ENCODE measurements around the gene PPFIA4.

The PPFIA4 gene

DNA sequence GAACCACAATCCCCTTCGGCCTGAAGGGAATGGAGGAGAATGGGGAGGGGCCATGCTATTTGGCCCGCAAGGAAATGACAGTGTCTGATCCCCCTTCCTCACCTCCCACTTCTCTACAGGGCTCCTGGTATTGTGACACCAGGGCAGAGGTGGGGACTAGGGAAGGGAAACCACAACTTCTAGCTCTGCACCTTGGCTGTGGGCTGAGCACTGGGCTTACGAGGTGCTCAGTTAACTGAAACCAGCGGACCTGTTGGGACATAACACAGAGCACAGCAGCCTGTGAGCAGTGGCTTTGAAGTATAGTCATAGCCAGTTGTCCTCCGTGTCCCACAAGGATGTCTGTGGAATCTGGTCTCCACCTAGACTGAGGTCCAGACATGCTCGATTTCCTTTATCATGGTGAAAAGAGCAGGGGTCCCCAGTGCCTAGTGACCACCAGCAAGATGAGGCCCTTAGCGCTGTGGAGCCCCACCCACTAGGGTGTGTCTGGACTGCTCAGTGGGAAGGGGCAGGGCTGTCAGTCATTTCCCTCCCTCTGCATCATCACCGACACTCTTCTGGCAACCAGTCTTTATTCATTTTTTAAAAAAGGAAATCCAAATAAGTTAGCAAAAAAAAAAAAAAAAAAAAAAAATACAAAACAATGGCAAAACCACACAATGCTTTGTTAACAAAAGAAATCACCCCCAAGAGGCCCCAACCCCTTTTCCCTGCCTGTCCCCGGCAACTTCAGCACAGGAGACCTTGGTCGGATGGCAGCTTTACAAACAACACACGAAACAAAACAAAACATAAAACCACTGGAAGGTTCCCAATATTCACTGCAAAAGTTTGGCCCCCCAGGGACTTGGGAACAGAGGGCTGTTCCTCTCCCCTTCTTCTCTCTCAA lies 56.5 kb downstream of the PPFIA4 start:
- DNase-seq (ENCODE audit: low spot score), result no peak

DNA sequence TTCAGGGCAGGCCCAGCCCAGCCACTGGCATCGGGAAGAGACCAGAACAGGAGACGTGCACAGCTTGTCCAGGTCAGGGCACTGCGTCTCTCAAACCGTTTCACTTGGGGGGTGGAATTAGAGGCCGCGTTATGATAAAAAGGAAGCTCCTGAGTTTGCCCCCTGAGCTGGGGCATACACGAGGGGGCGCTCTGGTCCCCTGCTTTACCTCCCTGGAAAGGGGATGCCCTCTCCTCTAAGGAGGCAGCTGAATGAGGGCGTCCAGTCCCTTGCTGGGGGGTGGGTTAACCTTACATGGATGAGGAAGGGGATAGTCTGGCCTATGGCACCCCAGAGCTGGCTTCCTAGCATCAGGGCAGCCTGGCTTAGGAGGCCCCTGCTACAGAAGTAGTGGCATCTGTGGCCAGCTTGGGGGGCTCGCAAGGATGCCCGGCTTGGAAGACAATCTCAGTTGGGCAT lies 57.2 kb downstream of the PPFIA4 start:
- DNase-seq (ENCODE audit: low spot score), result no peak

DNA sequence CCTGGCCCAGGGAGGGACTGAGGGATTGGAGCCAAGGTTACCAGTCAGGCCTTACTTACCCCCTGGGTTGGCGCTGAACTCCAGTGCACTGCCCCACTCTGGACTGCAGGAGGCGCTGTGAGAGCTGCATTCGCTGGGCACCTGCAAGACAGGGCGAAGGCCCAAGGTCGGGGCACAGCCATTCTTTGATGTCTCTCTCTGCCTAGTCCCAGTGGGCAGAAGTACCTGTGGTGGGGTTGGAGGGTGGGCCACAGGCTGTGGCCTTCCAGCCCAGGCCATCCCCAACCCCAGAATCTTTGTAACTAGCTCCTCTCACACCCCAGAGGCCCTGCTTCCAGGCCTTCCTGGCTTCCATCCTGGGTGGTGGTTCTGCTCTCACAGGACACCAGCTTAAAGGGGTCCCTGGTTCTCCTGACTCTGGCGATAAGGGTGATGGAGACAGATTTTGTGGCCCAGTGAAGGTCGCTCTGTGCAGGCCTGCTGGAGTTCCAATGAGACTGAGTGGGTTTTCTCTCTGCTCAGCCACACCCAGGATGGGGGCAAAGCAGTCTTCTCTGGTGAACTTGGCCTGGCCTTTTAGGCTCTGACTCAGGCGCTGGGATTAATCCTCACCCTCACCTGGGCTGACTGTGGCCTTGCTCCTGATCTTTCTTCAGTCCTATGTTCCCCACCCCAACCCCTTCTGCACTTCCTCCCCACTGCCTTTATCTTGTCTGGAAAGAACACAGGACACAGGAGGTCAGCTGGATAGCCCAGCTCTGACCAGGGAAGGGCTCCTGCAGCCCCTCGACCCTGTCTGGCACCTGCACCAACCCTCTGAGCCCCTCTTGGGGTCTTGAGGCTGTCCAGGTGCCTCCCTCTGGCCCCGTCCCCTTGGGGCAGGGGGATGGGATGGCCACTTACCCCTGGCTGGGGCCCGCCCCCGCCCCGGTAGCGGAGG lies 58.6 kb downstream of the PPFIA4 start:
- no peak for DNase-seq (ENCODE audit: low spot score)

DNA sequence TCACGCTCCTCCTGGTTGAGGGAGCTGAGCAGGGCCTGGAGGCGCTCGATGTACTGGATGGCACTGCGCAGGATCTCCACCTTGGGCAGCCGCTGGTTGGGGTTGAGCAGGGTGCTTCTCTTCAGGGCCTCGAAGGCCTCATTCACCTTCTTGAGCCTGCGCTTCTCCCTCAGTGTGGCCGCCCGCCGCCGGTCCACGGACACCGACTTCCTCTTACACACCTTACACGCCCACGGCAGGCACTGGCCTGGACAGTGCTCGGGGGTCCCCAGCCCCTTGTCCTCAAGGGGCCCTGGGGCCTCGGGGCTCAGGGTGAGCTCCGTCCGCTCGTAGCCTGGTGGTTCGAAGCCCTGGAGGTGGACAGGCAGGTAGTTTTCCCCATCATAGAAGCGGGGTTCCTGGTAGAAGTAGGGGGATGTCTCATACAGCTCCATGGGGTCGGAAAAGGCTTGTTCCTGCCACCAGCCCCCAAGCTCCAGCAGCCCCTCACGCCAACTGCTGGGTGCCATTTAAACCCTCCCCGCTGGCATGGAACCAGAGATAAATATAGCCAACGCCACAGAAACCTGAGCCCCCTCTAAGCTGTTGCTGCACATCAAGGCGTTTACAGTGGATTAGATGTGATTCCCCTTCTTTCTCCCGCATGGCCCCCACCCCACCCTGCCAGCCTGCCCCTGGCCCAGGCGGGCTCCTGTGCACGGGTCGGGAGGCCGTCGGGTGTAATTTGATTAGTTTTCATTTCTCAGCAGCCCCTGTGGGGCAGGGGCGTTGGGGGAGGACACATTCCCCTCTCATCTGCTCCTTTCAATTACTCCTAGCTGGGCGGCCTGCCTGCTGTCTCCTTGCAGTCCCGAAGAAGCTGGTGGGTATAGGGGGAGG lies 59.5 kb downstream of the PPFIA4 start, which contains the start of gene MYOG:
MYOG (minus strand) TSS at position 485 of the 879 bp plus-strand sequence; CDS start at position 434, 51 bp downstream.
- DNase-seq (ENCODE audit: low spot score), result no peak

DNA sequence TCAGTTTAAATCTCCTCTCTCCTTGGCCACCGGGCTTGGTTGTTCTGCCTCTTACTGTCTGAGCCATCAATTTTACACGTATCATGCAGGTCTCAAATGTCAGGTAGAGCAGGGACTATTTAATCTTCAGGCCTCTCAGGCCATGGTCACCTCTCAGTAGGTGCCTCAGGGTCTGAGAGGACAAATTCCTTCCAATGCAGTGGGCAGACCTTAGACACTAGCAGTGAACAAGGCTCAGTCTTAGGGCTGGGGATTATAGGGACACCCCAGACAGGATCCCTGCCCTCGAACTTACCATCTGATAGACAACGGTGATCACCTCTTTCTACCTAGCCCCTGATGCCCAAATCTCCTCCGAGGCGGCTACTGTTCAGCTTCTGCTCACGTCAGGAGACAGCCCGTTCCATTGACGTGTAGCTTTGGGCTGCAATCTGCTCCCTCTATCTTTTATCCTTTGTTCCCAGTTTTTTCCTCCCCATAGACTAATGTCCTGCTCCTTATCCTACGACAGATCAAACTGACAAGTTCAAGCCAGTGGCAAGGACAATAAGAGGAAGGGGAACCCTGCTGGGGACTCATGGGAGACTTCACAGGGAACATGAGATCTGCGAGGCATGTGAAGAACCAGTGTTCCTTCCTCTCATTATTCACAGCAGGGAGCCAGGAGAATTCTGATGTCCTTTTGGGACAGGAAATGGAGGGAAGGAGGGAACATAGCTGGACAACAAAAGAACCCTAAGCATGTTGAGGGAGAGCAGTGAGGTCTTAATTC lies 60.9 kb downstream of the PPFIA4 start:
- no peak for DNase-seq (ENCODE audit: low spot score)

DNA sequence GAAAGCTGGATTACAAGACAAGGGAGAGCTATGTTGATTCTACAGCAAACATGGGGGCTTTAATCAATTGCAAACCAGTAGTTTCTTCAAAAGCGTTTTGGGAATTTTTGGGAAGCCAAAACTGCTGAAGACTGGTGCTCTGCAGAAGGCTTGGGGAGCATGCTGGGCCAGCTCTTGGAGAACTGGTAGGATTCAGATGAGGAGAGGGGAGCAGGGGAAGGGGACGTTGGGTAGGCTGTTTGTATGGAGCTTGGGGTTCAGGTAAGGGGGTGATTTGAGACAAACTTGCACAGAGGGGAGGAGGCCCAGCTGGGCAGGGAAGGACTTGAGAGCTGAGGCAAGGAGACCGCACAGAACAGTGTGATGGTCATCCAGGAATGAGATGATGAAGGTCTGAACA lies 62.1 kb downstream of the PPFIA4 start:
- no peak for DNase-seq (ENCODE audit: low spot score)

DNA sequence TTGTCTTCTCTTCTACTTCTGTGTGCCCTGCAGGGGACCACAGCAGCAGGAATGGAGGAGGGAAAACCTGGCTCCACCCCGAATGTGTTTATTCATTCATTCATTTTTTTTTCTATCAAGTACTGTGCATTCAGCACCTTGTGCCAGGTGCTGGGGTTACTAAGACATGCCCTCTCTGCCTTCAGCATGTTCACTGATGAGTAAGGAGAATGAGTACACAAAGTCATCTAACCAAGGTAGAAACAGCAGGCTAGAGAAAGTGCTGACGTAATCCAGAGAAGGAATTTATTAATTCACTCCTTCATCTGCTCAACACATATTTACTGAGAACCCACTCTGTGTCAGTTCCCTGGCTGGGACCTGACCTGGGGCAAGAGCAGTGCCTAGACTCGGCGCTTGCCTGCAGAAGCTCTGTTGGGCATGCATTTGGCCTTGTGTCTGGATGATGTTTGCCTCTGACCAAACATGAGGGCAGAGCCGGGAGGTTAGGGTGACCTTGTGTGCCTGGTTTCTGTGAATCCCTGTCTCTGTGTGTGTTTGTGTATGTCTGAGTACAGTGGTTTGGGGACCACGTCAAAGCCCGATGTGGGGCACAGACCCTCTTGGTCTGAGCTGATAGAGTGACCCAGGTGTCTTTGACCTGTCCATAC lies 62.8 kb downstream of the PPFIA4 start:
- no peak for DNase-seq (ENCODE audit: low spot score)

DNA sequence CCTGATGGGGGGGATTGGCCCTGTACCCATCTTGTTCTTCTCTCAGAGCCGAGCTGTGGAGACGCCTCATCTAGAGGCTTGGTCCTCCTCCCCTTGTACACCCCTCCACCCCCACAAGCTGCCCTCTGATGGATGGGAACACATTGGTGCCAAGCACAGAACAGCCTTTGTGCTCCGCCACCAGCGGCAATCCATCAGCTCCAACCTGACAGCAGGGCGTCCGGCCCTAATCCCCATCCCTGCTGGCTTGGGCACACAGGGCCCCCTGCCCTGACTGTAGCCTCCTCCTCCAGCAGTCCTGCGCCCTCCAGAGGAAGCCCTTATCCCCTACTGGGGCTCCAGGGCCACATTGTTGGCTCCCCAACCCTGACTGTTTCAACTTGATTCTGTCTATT lies 63.4 kb downstream of the PPFIA4 start:
- DNase-seq (ENCODE audit: low spot score), result no peak

DNA sequence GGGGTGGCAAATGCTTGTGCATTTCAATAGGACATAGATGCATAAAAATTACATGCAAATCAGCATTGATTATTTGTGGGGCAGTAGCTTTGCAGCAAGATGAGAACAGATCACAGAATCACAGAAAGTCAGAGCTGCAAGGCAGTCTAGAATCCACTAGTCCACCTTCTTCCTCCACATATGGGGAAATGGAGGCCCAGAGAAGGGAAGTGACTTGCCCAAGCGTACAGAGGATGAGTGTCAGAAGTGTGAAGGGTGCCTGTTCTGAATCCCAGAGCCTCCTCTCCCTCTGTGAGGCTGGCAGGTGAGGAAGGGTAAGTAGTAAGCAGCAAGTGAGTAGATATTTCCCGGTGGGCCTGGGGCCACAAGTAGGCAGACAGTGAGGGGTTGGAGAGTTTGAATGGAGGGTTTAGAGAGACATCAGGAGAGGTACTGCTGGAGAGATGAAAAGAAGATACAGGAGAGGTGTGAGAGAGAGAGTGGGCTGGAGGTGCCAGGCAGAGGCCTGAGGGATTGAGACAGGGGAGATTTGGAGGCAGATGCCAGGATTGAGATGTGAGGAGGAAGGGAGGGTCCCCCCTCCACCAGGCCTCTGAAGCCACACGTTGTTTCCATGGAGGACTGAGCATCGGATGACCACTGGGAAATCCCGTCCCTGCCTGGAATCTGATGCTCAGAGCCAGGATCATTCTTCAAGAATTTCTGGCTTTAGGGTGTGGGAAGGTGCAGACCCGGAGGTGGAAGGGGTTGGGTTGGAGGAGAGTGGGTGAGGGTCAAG lies 64.3 kb downstream of the PPFIA4 start:
- no peak for DNase-seq (ENCODE audit: low spot score)

DNA sequence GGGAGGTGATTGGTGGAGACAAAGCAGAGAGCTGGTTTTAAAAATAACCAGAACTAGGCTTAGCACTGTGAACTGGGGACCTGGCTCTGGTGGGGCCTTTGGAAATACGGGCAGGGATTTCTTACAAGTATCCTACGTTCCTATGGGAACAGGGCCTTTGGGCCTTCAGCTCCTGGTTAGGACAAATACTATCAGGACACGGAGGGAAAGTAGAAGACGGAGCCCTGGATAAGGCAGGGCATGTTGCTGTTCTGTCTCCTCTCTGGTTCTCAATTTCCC lies 64.8 kb downstream of the PPFIA4 start:
- no peak for DNase-seq (ENCODE audit: low spot score)

DNA sequence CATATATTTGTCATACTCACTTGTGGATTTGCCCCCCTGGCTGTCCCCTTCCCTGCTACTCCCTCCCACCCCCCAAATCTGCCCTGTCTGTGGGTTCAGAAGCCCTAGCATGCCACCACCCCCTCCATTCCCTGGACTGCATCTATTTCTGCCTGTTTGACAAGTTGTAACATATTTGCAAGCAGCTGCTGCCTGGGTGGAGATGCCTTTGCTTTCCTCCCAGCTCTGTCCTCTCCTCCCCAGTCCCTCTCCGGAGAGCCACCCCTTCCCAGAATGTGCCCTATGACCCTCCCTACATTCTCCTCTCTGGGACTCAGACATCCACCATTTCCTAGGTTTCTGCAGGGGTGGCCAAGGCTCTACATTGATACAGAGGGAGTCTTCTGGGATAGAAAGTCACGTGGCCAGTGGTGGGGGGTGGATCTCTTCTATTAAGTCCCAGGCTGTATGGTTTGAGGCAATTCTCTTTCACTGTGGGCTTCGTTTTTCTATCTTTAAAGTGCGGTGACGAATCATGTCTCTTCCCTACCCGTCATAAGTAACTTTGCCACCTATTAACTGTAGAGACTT lies 65.6 kb downstream of the PPFIA4 start:
- no peak for DNase-seq (ENCODE audit: low spot score)

DNA sequence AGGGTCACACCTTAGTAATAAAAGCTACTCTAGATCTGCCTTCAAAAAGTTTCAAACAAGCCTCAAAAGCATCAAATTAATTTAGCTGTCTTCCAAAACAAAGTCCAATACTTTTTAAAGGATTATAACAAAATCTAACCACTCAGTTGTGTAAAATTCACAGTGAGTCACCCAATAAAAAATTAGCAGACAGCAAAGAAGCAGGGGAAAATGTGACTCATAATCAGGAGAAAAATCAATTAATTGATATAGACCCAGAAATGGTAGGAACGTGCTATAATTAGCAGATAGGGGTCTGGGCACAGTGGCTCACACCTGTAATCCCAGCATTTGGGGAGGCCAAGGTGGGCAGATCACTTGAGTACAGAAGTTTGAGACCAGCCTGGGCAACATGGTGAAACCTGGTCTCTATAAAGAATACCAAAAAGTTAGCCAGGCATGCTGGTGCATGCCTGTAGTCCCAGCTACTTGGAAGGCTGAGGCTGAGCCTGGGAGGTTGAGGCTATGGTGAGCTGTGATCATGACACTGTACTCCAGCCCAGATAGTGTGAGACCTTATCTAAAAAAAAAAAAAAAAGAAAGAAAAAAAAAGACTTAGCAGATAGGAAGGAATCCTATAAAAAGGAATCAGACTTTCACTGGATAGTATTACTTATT lies 67.6 kb downstream of the PPFIA4 start:
- peak; percentile 3 for DNase-seq (ENCODE audit: low spot score)

DNA sequence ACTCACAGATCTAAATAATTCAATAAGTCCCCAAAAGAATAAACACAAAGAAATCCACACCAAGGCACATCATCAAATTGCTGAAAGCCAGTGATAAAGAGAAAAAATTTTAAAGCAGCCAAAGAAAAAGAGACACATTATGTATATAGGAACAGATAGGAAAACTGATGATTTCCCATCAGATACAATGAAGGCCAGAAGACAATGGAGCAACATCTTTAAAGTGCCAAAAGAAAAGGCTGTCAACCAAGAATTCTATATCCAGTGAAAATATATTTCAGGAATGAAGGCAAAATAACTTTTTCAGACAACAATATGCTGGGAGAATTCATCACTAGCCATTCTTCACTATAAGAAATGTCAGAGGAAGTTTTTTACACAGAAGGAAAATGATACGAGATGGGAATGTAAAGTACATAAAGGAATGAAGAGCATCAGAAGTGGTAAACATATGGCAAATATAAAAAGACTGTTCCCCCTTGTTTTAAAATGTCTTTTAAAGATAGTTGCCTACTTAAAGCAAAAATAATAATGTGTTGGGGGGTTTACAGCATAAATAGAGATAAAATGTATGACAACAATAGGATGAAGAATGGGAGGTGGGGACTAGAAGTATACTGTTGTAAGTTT lies 68.9 kb downstream of the PPFIA4 start:
- no peak for DNase-seq (ENCODE audit: low spot score)

DNA sequence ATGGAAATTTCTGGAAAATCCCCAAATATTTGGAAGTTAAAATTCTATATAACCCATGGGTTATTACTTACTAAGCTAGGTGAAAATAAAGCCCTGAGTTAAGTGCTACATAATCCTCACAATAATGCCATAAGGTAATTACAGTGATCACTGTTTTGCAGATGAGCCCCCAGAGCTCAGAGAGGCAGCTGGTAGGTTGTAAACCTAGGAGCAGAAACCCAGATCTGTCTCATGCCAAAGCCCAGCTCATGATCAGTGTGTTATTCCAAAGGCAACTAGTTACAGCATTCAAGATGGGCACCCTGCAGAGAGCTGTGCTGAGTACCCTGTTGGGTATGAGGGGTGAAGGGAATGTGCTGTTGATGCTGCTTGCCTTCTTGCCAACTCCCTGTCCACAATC lies 70.3 kb downstream of the PPFIA4 start:
- no peak for DNase-seq (ENCODE audit: low spot score)

DNA sequence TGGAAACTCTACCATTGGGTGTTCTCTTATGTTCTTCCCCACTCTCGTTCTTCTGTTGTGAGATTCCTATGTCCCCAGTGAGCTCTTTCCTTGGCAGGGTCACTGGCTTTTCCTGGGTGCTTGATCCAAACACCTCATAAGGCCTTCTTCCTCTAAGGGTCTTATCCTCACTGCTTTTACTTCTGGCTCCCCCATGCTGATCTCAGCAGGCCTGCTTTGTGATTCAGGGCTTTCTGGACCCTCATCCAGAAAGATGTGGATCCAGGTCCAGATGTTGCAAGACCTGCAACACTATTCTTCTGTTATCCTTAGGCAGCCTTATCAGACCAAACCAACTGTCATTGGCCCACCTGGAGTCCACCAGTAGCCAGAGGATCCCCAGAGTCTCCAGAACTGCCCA lies 70.7 kb downstream of the PPFIA4 start:
- no peak for DNase-seq (ENCODE audit: low spot score)

DNA sequence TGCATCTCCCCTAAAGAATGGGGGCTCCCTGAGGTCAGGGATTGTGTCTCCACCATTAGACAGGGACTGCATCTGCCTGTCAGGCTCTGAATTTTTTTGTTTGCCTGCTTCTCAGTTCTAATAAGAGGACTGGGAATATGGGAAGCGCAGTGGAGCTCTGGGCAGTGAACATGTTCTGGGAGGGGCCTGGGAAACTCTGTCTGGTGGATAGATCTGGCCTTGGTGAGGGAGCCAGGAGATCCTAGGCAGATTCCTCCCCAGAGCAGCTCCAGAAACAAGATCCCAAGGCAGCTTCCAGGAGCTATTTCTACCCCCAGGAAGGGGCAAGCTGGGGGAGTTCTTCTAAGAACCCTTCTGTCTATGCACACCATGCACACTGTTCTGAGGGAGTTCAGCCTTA lies 72.2 kb downstream of the PPFIA4 start:
- no peak for DNase-seq (ENCODE audit: low spot score)

DNA sequence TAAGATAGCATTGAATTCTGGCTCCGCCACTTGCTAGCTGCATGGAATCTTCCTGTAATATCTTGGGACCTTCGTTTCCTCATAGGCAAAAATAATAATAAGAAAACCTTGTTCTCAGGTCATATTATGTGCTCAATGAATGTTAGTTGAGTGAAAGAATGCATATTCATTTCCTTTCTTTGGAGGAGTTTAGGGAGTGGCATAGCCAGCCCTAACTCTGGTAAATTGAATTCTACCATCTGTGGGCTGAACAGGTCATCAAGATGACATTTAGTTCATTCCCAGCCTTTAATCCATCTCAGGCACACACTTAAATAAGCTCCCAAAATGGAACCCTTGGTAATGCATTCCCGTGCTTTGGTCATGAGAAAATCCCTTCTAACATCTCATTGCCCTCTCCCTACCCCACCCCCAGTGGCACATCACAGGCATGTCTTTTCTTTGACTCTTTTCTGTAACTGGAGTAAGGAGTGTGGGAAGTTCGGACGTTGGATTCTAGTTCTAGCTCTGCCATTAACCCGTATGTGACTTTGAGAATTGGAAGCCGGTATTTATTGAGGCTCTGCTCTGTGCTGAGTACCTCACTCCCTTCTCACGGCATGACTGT lies 72.7 kb downstream of the PPFIA4 start:
- DNase-seq (ENCODE audit: low spot score), result no peak
